GM12873 (cell line): ENCODE results near the gene KRTAP5-3.

Experiments used
- CTCF ChIP-seq: IDR thresholded peaks from 2 replicates; pipeline ENCODE4 v1.5.1; 2012; ENCODE audit warnings: low read depth, mild to moderate bottlenecking, moderate library complexity, low read length, control low read depth; ENCODE audit not compliant: insufficient read depth; ENCODE audit errors: missing control alignments

The KRTAP5-3 gene

GRCh38 chr11:1633864-1634263 is 25.6 kb upstream of the KRTAP5-3 start:
- no peak for TF ChIP-seq CTCF

- TF ChIP-seq CTCF: no peak
Measured at GRCh38 chr11:1632053-1632714, 23.9 kb upstream of the KRTAP5-3 start.

GRCh38 chr11:1631066-1631568 is 22.9 kb upstream of the KRTAP5-3 start:
- no peak for TF ChIP-seq CTCF

- TF ChIP-seq CTCF: no peak
Measured at GRCh38 chr11:1630271-1630670, 22.0 kb upstream of the KRTAP5-3 start.

GRCh38 chr11:1629326-1630185 is 21.3 kb upstream of the KRTAP5-3 start, which contains the start of gene KRTAP5-5:
Gene KRTAP5-5 (plus strand): TSS chr11:1629775. CDS start chr11:1629841, 66 bp downstream.
- no peak for TF ChIP-seq CTCF

GRCh38 chr11:1628506-1629325 is 20.5 kb upstream of the KRTAP5-3 start:
- peak; percentile 93 for TF ChIP-seq CTCF
